Neural crest cell (in vitro differentiated cells): ENCODE results near the gene CEMIP. TPM values are rescaled to one million over a fixed set of nuclear protein-coding genes. Genes with fewer than 3 reads are reported as not detected.

ENCODE experiments used
- DNase-seq: peaks from one replicate; pipeline ENCODE4 v3.0.0; 2021; ENCODE audit warnings: low read depth, mixed read lengths, low spot score
- H3K27ac Mint-ChIP-seq: one replicate; pipeline ENCODE4 v1.8.0; 2021; ENCODE audit warnings: mild to moderate bottlenecking, mixed read lengths; ENCODE audit not compliant: unreplicated experiment
- H3K27me3 Mint-ChIP-seq: 2 replicates; pipeline ENCODE4 v1.8.0; 2021; ENCODE audit warnings: low read depth, mild to moderate bottlenecking, mixed read lengths
- H3K36me3 Mint-ChIP-seq: 2 replicates; pipeline ENCODE4 v1.8.0; 2021; ENCODE audit warnings: low read depth, mild to moderate bottlenecking, mixed read lengths
- H3K4me1 Mint-ChIP-seq: 2 replicates; pipeline ENCODE4 v1.8.0; 2021; ENCODE audit warnings: mixed read lengths
- H3K4me3 Mint-ChIP-seq: one replicate; pipeline ENCODE4 v1.8.0; 2021; ENCODE audit warnings: mild to moderate bottlenecking, mixed read lengths
- H3K9me3 Mint-ChIP-seq: 2 replicates; pipeline ENCODE4 v1.8.0; 2021; ENCODE audit warnings: mixed read lengths
- total RNA-seq: library from RNA; stranded (reverse); gene quantifications from 2 replicates; pipeline ENCODE4 v1.2.1, GENCODE V29; 2021
- TF ChIP-seq, protein P1 (sequence below): fragments of 200-600 bp; sonication (generic); conservative IDR thresholded peaks from 2 replicates; pipeline ENCODE4 v1.5.0; 2021; ENCODE audit warnings: antibody characterized with exemption, mild to moderate bottlenecking

CEMIP gene
- total RNA-seq, 1 donor from 2014 or later, result 0.33 TPM

- Mint-ChIP-seq H3K4me1 (no peaks in the 10 kb centered on the region), H3K9me3 (peaks cover 5% of the 10 kb centered on the region), H3K4me3 (no peak overlapping the region), H3K36me3 (peaks cover 9% of the 10 kb centered on the region), H3K27ac (no peak overlapping the region), H3K27me3 (no peaks in the 10 kb centered on the region)
- TF ChIP-seq, protein P1, sequence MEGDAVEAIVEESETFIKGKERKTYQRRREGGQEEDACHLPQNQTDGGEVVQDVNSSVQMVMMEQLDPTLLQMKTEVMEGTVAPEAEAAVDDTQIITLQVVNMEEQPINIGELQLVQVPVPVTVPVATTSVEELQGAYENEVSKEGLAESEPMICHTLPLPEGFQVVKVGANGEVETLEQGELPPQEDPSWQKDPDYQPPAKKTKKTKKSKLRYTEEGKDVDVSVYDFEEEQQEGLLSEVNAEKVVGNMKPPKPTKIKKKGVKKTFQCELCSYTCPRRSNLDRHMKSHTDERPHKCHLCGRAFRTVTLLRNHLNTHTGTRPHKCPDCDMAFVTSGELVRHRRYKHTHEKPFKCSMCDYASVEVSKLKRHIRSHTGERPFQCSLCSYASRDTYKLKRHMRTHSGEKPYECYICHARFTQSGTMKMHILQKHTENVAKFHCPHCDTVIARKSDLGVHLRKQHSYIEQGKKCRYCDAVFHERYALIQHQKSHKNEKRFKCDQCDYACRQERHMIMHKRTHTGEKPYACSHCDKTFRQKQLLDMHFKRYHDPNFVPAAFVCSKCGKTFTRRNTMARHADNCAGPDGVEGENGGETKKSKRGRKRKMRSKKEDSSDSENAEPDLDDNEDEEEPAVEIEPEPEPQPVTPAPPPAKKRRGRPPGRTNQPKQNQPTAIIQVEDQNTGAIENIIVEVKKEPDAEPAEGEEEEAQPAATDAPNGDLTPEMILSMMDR, result no peak
- DNase-seq, result no peak
Observed at GRCh38 chr15:80913541-80913940, 134.4 kb downstream of the CEMIP start.

DNA sequence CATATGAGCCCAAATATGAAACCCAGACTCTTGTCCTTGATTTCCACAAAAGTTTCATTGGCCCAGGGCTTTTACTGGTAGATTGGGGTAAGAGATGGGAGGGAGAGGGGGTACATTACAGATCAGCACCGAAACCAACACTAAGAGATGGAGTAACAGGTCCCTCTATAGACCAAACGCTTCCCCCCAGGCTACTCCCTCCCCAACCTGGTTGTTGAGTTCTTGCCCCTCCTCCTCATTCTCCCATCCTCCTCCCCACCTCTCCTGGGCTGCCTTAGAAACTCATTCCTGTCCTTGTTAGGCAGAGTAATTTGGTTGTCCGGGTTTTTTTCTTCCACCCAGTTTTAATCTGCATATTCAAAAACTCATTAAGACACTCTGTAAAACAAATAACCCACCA is 136.3 kb downstream of the CEMIP start:
- Mint-ChIP-seq H3K4me1 (peaks cover 1% of the 10 kb centered on the region), H3K9me3 (no peaks in the 10 kb centered on the region), H3K27me3 (no peaks in the 10 kb centered on the region), H3K4me3 (no peak overlapping the region), H3K36me3 (no peaks in the 10 kb centered on the region), H3K27ac (no peak overlapping the region)
- TF ChIP-seq, protein P1, result no peak
- DNase-seq, result no peak

DNA sequence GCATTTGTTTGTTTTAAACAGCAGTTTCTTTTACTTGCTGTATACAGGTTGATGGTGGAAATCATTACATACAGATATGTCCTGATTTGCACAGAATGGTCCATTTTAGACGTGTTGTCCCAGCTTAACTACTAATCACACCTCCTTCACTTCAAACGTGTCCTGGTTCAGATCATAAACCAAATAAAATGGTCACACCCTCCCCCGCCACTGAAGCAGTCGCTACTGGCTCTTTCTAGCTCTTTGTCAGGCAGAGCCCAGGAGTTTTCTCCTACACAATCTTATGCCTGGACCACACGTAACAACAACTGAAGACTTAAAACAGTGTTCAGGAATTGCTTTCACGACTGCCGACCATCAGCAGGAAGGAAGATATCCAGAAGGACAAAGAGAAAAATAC is 136.9 kb downstream of the CEMIP start:
- no peak for DNase-seq
- no peak overlapping the region for H3K4me3 Mint-ChIP-seq
- peaks cover 5% of the 10 kb centered on the region for H3K4me1 Mint-ChIP-seq
- H3K9me3 Mint-ChIP-seq, result no peaks in the 10 kb centered on the region
- no peaks in the 10 kb centered on the region for H3K36me3 Mint-ChIP-seq
- no peak overlapping the region for H3K27ac Mint-ChIP-seq
- no peaks in the 10 kb centered on the region for H3K27me3 Mint-ChIP-seq
- TF ChIP-seq, protein P1, result no peak

DNA sequence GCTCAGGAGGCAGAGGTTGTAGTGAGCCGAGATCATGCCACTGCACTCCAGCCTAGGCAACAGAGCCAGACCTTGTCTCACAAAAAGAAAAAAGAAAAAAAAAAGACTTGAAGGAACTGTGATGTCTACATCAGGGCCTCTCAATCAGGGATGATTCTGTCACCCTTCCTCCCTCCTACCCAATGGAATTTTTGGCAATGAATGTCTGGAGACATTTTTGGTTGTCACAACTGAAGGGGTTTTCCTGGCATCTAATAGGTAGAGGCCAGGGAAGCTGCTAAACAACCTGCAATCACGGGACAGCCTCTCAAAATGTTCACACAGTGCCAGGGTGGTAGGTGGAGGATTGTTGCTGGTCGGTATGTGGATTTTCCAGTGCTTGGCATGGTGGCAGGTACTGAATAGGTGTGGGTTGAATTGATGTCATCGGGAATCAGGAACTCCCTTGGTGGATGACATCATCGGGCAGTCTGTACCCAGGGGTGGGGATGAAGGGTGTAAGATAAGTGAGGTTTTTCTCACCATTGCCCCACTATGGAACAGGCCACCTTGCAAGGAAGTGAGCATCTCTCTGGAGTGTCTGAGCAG is 139.1 kb downstream of the CEMIP start:
- Mint-ChIP-seq H3K4me3 (no peak overlapping the region), H3K4me1 (peaks cover 10% of the 10 kb centered on the region), H3K27ac (no peak overlapping the region), H3K36me3 (no peaks in the 10 kb centered on the region), H3K9me3 (no peaks in the 10 kb centered on the region), H3K27me3 (no peaks in the 10 kb centered on the region)
- TF ChIP-seq, protein P1, result no peak
- no peak for DNase-seq

GRCh38 chr15:80920271-80920699 is 141.1 kb downstream of the CEMIP start:
- no peak overlapping the region for H3K27ac Mint-ChIP-seq
- H3K4me1 Mint-ChIP-seq, result peaks cover 16% of the 10 kb centered on the region
- H3K27me3 Mint-ChIP-seq, result no peaks in the 10 kb centered on the region
- TF ChIP-seq, protein P1, result no peak
- H3K4me3 Mint-ChIP-seq, result no peak overlapping the region
- H3K36me3 Mint-ChIP-seq, result no peaks in the 10 kb centered on the region
- no peak for DNase-seq
- H3K9me3 Mint-ChIP-seq, result no peaks in the 10 kb centered on the region
